Measurements from ENCODE around the gene KRTAP5-5. TPM values are rescaled to one million over a fixed set of nuclear protein-coding genes. Genes with fewer than 3 reads are reported as not detected.
"Not testable (repeated sequence)": the region's sequence is repeated elsewhere in the genome, so short reads cannot be mapped to it uniquely, and the experiment has no call there.

KRTAP5-5 gene
- total and polyA plus RNA-seq, 7 experiments from 2014 or later = not detected

- intact Hi-C loops (cut with micrococcal nuclease); H3K27me3 ChIP-seq (ENCODE audit: control insufficient read depth in 2 of 2, insufficient read depth in 2 of 2, low read length in 2 of 2); H3K27ac ChIP-seq (ENCODE audit: low read depth, low read length); H3K36me3 ChIP-seq (ENCODE audit: control insufficient read depth in 2 of 3, insufficient read depth in 3 of 3, low read length in 3 of 3); H3K9me3 ChIP-seq (ENCODE audit: control insufficient read depth in 2 of 3, low read length in 3 of 3): not testable (repeated sequence)
- peak overlapping the region; percentile 82 to 96 (median 92) for H3K27ac Mint-ChIP-seq
- peaks cover 0 to 12% (median 5%) of the 10 kb centered on the region in 5 donors for H3K36me3 Mint-ChIP-seq
- peaks cover 0 to 46% (median 15%) of the 10 kb centered on the region in 5 donors for H3K27me3 Mint-ChIP-seq
- DNase-seq (peak in 5 of 9 donors; percentile 37 to 56 (median 55)), ATAC-seq (peak; percentile 87)
- H3K9me3 Mint-ChIP-seq = peaks cover 0 to 11% (median 5%) of the 10 kb centered on the region in 11 donors
- Histone ChIP-seq H3K4me1 (ENCODE audit: control insufficient read depth in 2 of 2, insufficient read depth in 2 of 2, low read length in 2 of 2) (peaks cover 21 to 23% of the 10 kb centered on the region in 2 donors), H3K4me3 (ENCODE audit: low read length) (peak overlapping the region; percentile 34)
- H3K4me1 Mint-ChIP-seq = peaks cover 12 to 37% (median 23%) of the 10 kb centered on the region in 7 donors
- H3K4me3 Mint-ChIP-seq = peak overlapping the region; percentile 39 to 85 (median 75)
- CTCF ChIA-PET = interaction anchor here (0.6 to 1.9 kb wide), 4 partner anchors 9 to 16 kb away, joined by 3 to 9 read pairs (median 4); partner anchors contain the start of gene KRTAP5-2
- POLR2A ChIA-PET = interaction anchor here (1.2 to 3.6 kb wide), 4 partner anchors 12 to 280 kb away, joined by 3 to 26 read pairs (median 6); partner anchors contain the start of genes DUSP8 and TOLLIP
Measured at GRCh38 chr11:1589191-1589963, 40.2 kb upstream of the KRTAP5-5 start.

GRCh38 chr11:1589996-1590395 is 39.6 kb upstream of the KRTAP5-5 start:
- Mint-ChIP-seq H3K27ac (peak overlapping the region in 4 of 9 donors; percentile 9 to 71 (median 40)), H3K4me1 (peaks cover 12 to 31% (median 22%) of the 10 kb centered on the region in 7 donors), H3K4me3 (peak overlapping the region in 6 of 10 donors; percentile 12 to 44 (median 32)), H3K36me3 (peaks cover 0 to 12% (median 5%) of the 10 kb centered on the region in 5 donors), H3K27me3 (peaks cover 0 to 52% (median 15%) of the 10 kb centered on the region in 5 donors), H3K9me3 (peaks cover 0 to 11% (median 5%) of the 10 kb centered on the region in 11 donors)
- Histone ChIP-seq H3K9me3 (ENCODE audit: control insufficient read depth in 2 of 3, low read length in 3 of 3) (no peaks in the 10 kb centered on the region), H3K4me1 (ENCODE audit: control insufficient read depth in 2 of 2, insufficient read depth in 2 of 2, low read length in 2 of 2) (peaks cover 19 to 21% of the 10 kb centered on the region in 2 donors), H3K36me3 (ENCODE audit: control insufficient read depth in 2 of 3, insufficient read depth in 3 of 3, low read length in 3 of 3) (no peaks in the 10 kb centered on the region), H3K4me3 (ENCODE audit: low read length) (no peak overlapping the region), H3K27me3 (ENCODE audit: control insufficient read depth in 2 of 2, insufficient read depth in 2 of 2, low read length in 2 of 2) (no peaks in the 10 kb centered on the region), H3K27ac (ENCODE audit: low read depth, low read length) (no peak overlapping the region)
- DNase-seq (no peak), ATAC-seq (no peak)
- intact Hi-C loops (cut with micrococcal nuclease) = no loop called here
- CTCF ChIA-PET = interaction anchor here (1.4 kb wide), 1 partner anchor 13 kb away, joined by 3 read pairs; no protein-coding TSS in a partner anchor
- POLR2A ChIA-PET = interaction anchor here (1.2 to 3.6 kb wide), 4 partner anchors 13 to 281 kb away, joined by 3 to 26 read pairs (median 6); partner anchors contain the start of genes DUSP8 and TOLLIP

DNA sequence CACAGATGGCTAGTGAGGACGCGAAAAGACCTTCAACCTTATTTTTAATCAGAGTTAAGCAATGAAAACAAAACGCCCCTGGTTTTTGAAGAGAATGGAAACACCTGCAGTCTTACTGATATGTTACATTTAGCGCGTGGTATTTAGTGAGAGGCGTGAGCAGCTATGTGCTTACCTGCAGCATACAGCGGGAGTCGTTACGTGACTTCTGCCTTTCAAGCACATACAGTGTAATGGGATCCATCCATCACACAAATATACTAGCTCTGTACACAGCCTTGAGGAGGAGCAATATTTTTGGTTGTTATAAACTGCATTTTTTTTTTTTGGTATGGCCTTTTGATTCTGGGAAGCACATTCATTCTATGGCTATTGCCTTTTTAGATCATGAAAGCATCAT is 36.9 kb upstream of the KRTAP5-5 start:
- Histone ChIP-seq H3K36me3 (ENCODE audit: control insufficient read depth in 2 of 3, insufficient read depth in 3 of 3, low read length in 3 of 3) (no peaks in the 10 kb centered on the region), H3K4me1 (ENCODE audit: control insufficient read depth in 2 of 2, insufficient read depth in 2 of 2, low read length in 2 of 2) (peaks cover 21 to 24% of the 10 kb centered on the region in 2 donors), H3K4me3 (ENCODE audit: low read length) (no peak overlapping the region), H3K27me3 (ENCODE audit: control insufficient read depth in 2 of 2, insufficient read depth in 2 of 2, low read length in 2 of 2) (no peaks in the 10 kb centered on the region), H3K9me3 (ENCODE audit: control insufficient read depth in 2 of 3, low read length in 3 of 3) (no peaks in the 10 kb centered on the region), H3K27ac (ENCODE audit: low read depth, low read length) (no peak overlapping the region)
- Mint-ChIP-seq H3K27ac (no peak overlapping the region), H3K36me3 (peaks cover 0 to 12% (median 5%) of the 10 kb centered on the region in 5 donors), H3K4me1 (peaks cover 17 to 33% (median 26%) of the 10 kb centered on the region in 7 donors), H3K9me3 (peaks cover 0 to 11% (median 5%) of the 10 kb centered on the region in 11 donors), H3K27me3 (peaks cover 18 to 62% (median 20%) of the 10 kb centered on the region in 5 donors), H3K4me3 (no peak overlapping the region)
- intact Hi-C loops (cut with micrococcal nuclease) = no loop called here
- POLR2A ChIA-PET = interaction anchor here (0.7 kb wide), 1 partner anchor 265 kb away, joined by 3 read pairs; no protein-coding TSS in a partner anchor
- CTCF ChIA-PET = interaction anchor here (0.6 to 1.5 kb wide), 2 partner anchors 17 to 83 kb away, joined by 4 to 5 read pairs; no protein-coding TSS in a partner anchor
- DNase-seq (no peak), ATAC-seq (no peak)

DNA sequence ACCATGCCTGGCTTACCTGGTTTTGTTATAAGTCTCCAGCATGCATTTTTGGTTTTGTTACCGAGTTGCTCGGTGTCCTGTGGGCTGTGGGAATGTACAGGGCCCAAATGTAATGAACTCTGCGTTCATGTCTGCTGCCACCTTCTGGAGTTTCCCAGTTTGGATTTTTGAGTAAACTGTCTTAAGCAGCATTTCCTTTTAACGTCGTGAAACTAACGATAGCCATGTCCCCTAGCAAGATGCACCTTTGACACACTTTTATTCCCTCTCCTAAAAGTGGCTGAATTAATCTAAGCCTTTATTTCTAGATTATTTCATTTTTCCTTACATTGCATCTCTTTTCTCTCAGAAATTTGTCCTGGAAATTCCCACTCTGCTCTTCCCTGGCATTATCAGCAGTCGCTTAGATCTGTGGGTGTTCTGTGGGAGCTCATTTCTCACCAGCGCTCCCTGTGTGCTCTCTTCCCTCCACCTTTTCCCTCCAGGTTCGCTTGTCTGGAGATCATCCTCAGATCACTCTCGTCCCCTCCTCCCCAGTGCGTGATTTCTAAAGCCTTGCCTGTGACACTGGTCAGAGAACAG is 33.5 kb upstream of the KRTAP5-5 start:
- not testable (repeated sequence) for DNase-seq

DNA sequence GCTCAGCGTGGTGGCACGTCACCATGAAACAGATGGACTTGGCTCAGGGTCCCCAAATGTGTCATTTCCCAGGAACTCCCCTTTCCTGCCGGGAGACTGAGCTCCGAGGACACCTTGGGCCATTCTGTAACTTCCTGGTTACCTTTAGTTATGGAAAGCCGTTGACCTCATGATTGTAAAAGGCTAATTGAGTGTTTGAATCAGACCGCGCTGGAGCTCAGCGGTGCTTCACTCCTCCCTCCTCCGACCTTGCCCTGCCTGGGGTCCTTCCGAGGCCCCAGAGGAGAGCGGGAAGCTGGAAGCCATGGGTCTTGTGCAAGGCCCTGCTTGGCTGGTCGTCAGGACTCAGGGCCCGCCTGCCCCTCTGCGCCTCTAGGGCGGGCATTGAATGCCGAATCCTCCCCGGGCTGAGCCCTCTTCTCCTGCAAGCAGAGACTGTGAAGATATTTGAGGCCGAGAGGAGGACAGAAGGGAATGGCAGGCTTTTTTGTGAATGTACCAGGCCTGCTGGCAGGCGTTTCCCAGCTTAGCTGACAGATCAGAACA is 32.9 kb upstream of the KRTAP5-5 start:
- H3K27ac ChIP-seq (ENCODE audit: low read depth, low read length); H3K9me3 ChIP-seq (ENCODE audit: control insufficient read depth in 2 of 3, low read length in 3 of 3); DNase-seq; H3K27ac Mint-ChIP-seq; H3K36me3 ChIP-seq (ENCODE audit: control insufficient read depth in 2 of 3, insufficient read depth in 3 of 3, low read length in 3 of 3); H3K4me3 ChIP-seq (ENCODE audit: low read length); H3K9me3 Mint-ChIP-seq; H3K4me3 Mint-ChIP-seq; intact Hi-C loops (cut with micrococcal nuclease); H3K4me1 ChIP-seq (ENCODE audit: control insufficient read depth in 2 of 2, insufficient read depth in 2 of 2, low read length in 2 of 2); H3K36me3 Mint-ChIP-seq; H3K27me3 ChIP-seq (ENCODE audit: control insufficient read depth in 2 of 2, insufficient read depth in 2 of 2, low read length in 2 of 2); ATAC-seq: not testable (repeated sequence)
- H3K27me3 Mint-ChIP-seq = peaks cover 36 to 77% (median 47%) of the 10 kb centered on the region in 5 donors
- H3K4me1 Mint-ChIP-seq = peaks cover 5 to 14% (median 8%) of the 10 kb centered on the region in 7 donors
- ChIA-PET POLR2A (interaction anchor here (0.8 kb wide), 1 partner anchor 12 kb away, joined by 4 read pairs; no protein-coding TSS in a partner anchor), CTCF (interaction anchor here (0.7 to 0.9 kb wide), 2 partner anchors 9 to 10 kb away, joined by 3 read pairs; no protein-coding TSS in a partner anchor)

More for the DNA sequence above, 33.5 kb upstream of the KRTAP5-5 start:
- not testable (repeated sequence) for H3K4me1 ChIP-seq (ENCODE audit: control insufficient read depth in 2 of 2, insufficient read depth in 2 of 2, low read length in 2 of 2); H3K9me3 ChIP-seq (ENCODE audit: control insufficient read depth in 2 of 3, low read length in 3 of 3); H3K4me3 ChIP-seq (ENCODE audit: low read length); H3K27ac Mint-ChIP-seq; ATAC-seq; H3K4me3 Mint-ChIP-seq; H3K36me3 ChIP-seq (ENCODE audit: control insufficient read depth in 2 of 3, insufficient read depth in 3 of 3, low read length in 3 of 3); H3K36me3 Mint-ChIP-seq; H3K27ac ChIP-seq (ENCODE audit: low read depth, low read length); H3K27me3 ChIP-seq (ENCODE audit: control insufficient read depth in 2 of 2, insufficient read depth in 2 of 2, low read length in 2 of 2); H3K9me3 Mint-ChIP-seq
- intact Hi-C loops (cut with micrococcal nuclease) = loop anchor here in 1 of 2 donors (1.0 kb wide), 1 partner anchor 33 kb away; the partner anchor contains the start of gene KRTAP5-5
- ChIA-PET POLR2A (interaction anchor here (0.8 kb wide), 1 partner anchor 12 kb away, joined by 4 read pairs; no protein-coding TSS in a partner anchor), CTCF (interaction anchor here (0.7 to 1.4 kb wide), 3 partner anchors 10 to 21 kb away, joined by 3 to 6 read pairs (median 4); no protein-coding TSS in a partner anchor)
- Mint-ChIP-seq H3K27me3 (peaks cover 34 to 74% (median 45%) of the 10 kb centered on the region in 5 donors), H3K4me1 (peaks cover 5 to 14% (median 8%) of the 10 kb centered on the region in 7 donors)
